Endodermal cell (in vitro differentiated cells): ENCODE measurements around the gene TDRD1. TPM values are rescaled to one million over a fixed set of nuclear protein-coding genes. Genes with fewer than 3 reads are reported as not detected.

Source experiments
- DNase-seq: peaks from one replicate; pipeline ENCODE4 v3.0.0-alpha.2; 2017
- H3K27ac ChIP-seq: 2 replicates; pipeline ENCODE4 v1.5.1; 2013; ENCODE audit warnings: mild to moderate bottlenecking, low read depth, low read length, moderate library complexity
- H3K27me3 ChIP-seq: 2 replicates; pipeline ENCODE4 v1.6.1; 2013; ENCODE audit warnings: mild to moderate bottlenecking, low read length, moderate library complexity; ENCODE audit not compliant: insufficient read depth, control insufficient read depth, poor library complexity, severe bottlenecking
- H3K36me3 ChIP-seq: 2 replicates; pipeline ENCODE4 v1.7.0; 2013; ENCODE audit warnings: mild to moderate bottlenecking, low read length, moderate library complexity; ENCODE audit not compliant: control insufficient read depth, insufficient read depth
- H3K4me1 ChIP-seq: one replicate; pipeline ENCODE4 v1.7.0; 2013; ENCODE audit warnings: low read length; ENCODE audit not compliant: control insufficient read depth, insufficient read depth
- H3K4me3 ChIP-seq: 2 replicates; pipeline ENCODE4 v1.5.1; 2013; ENCODE audit warnings: mild to moderate bottlenecking, low read length, moderate library complexity
- H3K9ac ChIP-seq: 2 replicates; pipeline ENCODE4 v1.6.1; 2013; ENCODE audit warnings: mild to moderate bottlenecking, low read length, moderate library complexity; ENCODE audit not compliant: poor library complexity, severe bottlenecking; ENCODE audit errors: extremely low read depth
- H3K9me3 ChIP-seq: 2 replicates; pipeline ENCODE4 v1.6.1; 2013; ENCODE audit warnings: mild to moderate bottlenecking, low read length, moderate library complexity; ENCODE audit not compliant: control insufficient read depth
- H3K27ac Mint-ChIP-seq: 2 replicates; pipeline ENCODE4 v1.8.0; 2020; ENCODE audit warnings: mixed read lengths
- H3K27me3 Mint-ChIP-seq: 2 replicates; pipeline ENCODE4 v1.8.0; 2021; ENCODE audit warnings: mild to moderate bottlenecking, mixed read lengths; ENCODE audit not compliant: insufficient read depth
- H3K36me3 Mint-ChIP-seq: 2 replicates; pipeline ENCODE4 v1.8.0; 2020; ENCODE audit warnings: low read depth, mixed read lengths
- H3K4me1 Mint-ChIP-seq: 2 replicates; pipeline ENCODE4 v1.8.0; 2020; ENCODE audit warnings: mixed read lengths
- H3K4me3 Mint-ChIP-seq: 2 replicates; pipeline ENCODE4 v1.8.0; 2020; ENCODE audit warnings: mild to moderate bottlenecking, moderate library complexity, mixed read lengths
- H3K9me3 Mint-ChIP-seq: 2 replicates; pipeline ENCODE4 v1.8.0; 2020; ENCODE audit warnings: mild to moderate bottlenecking, mixed read lengths
- WGBS, 2 experiments: methylation state at CpG; one replicate each; pipeline versions ENCODE4 v1.1.5 to v1.1.7; 2013; ENCODE audit warnings: missing lambda C conversion rate in 2 of 2, mixed read lengths in 1 of 2; ENCODE audit not compliant: insufficient coverage in 1 of 2, insufficient read length in 1 of 2; 5-methylcytosine and 5-hydroxymethylcytosine counted together
- total RNA-seq, 2 donors: library from RNA; stranded (reverse); fragmentation: NEBNext Ultra II Directional in 1 of 2; extraction: Animal tissue kit (Norgen Biotek cat#: 25700) in 1 of 2; gene quantifications; 2 replicates in 1 of 2; 3 replicates in 1 of 2; pipeline ENCODE4 v1.2.1, GENCODE V29; 2021
- TF ChIP-seq, protein P1 (sequence below): fragments of 200-600 bp; sonication (generic); conservative IDR thresholded peaks from 2 replicates; pipeline ENCODE4 v1.5.0; 2021; ENCODE audit warnings: antibody characterized with exemption, mild to moderate bottlenecking

TDRD1 gene
- total RNA-seq, 2 donors from 2014 or later: 0.09 to 0.15 TPM

GRCh38 chr10:114166494-114166893 is 12.7 kb upstream of the TDRD1 start:
- no peak overlapping the region for H3K27ac ChIP-seq
- Mint-ChIP-seq H3K27ac (peak overlapping the region; percentile 14), H3K27me3 (no peaks in the 10 kb centered on the region), H3K4me3 (no peak overlapping the region), H3K9me3 (peaks cover 23% of the 10 kb centered on the region), H3K36me3 (peaks cover 64% of the 10 kb centered on the region), H3K4me1 (peaks cover 10% of the 10 kb centered on the region)
- no peaks in the 10 kb centered on the region for H3K4me1 ChIP-seq
- no peak for DNase-seq
- peaks cover 40% of the 10 kb centered on the region for H3K36me3 ChIP-seq
- peaks cover 20% of the 10 kb centered on the region for H3K9me3 ChIP-seq
- 76 to 91% methylated on average over 1 to 3 of the region's 3 CpGs for WGBS, 2 experiments
- H3K4me3 ChIP-seq: no peak overlapping the region
- TF ChIP-seq, protein P1, sequence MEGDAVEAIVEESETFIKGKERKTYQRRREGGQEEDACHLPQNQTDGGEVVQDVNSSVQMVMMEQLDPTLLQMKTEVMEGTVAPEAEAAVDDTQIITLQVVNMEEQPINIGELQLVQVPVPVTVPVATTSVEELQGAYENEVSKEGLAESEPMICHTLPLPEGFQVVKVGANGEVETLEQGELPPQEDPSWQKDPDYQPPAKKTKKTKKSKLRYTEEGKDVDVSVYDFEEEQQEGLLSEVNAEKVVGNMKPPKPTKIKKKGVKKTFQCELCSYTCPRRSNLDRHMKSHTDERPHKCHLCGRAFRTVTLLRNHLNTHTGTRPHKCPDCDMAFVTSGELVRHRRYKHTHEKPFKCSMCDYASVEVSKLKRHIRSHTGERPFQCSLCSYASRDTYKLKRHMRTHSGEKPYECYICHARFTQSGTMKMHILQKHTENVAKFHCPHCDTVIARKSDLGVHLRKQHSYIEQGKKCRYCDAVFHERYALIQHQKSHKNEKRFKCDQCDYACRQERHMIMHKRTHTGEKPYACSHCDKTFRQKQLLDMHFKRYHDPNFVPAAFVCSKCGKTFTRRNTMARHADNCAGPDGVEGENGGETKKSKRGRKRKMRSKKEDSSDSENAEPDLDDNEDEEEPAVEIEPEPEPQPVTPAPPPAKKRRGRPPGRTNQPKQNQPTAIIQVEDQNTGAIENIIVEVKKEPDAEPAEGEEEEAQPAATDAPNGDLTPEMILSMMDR: no peak
- H3K27me3 ChIP-seq: no peaks in the 10 kb centered on the region
- H3K9ac ChIP-seq: no peak overlapping the region

DNA sequence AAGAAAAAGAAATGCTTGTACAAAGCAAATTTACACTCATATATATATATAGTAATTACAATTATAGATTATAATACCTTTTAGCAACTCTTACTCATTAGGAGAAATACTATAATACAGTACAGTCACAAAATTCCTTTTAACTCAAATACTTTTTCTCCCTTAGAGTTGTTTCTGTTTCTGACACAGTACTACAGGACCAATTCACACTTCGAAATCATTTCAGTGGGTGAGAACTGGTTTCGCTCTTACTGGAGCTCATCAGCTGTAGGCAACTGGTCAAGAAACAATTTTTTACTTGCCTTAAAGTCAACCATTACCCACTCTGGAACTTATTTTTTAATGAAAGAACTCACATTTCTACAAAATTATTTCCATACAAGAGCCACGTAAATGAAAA is 11.2 kb upstream of the TDRD1 start:
- H3K4me3 ChIP-seq: no peak overlapping the region
- H3K4me1 Mint-ChIP-seq: peaks cover 23% of the 10 kb centered on the region
- DNase-seq: no peak
- no peaks in the 10 kb centered on the region for H3K4me1 ChIP-seq
- no peaks in the 10 kb centered on the region for H3K27me3 ChIP-seq
- H3K27ac ChIP-seq: no peak overlapping the region
- H3K36me3 Mint-ChIP-seq: peaks cover 55% of the 10 kb centered on the region
- H3K27ac Mint-ChIP-seq: no peak overlapping the region
- H3K4me3 Mint-ChIP-seq: no peak overlapping the region
- H3K27me3 Mint-ChIP-seq: no peaks in the 10 kb centered on the region
- 95 to 100% methylated on average over 2 to 3 of the region's 3 CpGs for WGBS, 2 experiments
- peaks cover 23% of the 10 kb centered on the region for H3K9me3 Mint-ChIP-seq
- peaks cover 20% of the 10 kb centered on the region for H3K9me3 ChIP-seq
- TF ChIP-seq, protein P1: no peak
- H3K9ac ChIP-seq: no peak overlapping the region
- H3K36me3 ChIP-seq: peaks cover 25% of the 10 kb centered on the region

DNA sequence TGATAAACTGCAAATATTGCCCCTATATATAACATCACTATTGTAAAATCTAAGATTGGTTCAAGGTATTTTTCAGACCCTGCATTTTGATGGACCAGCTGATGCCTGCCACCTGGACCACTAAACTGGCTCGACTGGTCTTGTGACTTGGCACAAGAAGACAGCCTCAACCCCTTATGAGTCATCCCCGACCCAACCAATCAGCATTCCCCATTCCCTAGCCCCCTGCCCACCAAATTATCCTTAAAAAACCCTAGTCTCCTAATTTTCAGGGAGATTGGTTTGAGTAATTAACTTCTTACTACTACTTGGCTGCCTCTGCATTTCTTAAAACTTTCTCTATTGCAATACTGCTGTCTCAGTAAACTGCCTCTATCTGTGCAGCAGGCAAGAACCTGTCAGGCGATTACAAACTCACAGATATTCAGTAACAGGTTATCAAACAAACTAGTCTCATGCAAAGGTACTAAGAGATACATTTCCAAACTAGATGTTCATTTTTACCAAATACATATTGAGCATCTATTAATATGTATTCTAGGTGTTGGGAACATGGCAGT is 10.6 kb upstream of the TDRD1 start:
- no peak overlapping the region for H3K4me3 Mint-ChIP-seq
- peaks cover 23% of the 10 kb centered on the region for H3K9me3 Mint-ChIP-seq
- no peaks in the 10 kb centered on the region for H3K27me3 ChIP-seq
- H3K4me1 ChIP-seq: no peaks in the 10 kb centered on the region
- TF ChIP-seq, protein P1: no peak
- no peak overlapping the region for H3K27ac Mint-ChIP-seq
- H3K36me3 Mint-ChIP-seq: peaks cover 53% of the 10 kb centered on the region
- H3K27ac ChIP-seq: no peak overlapping the region
- peaks cover 26% of the 10 kb centered on the region for H3K4me1 Mint-ChIP-seq
- peak overlapping the region; percentile 44 for H3K4me3 ChIP-seq
- no peaks in the 10 kb centered on the region for H3K27me3 Mint-ChIP-seq
- no peak for DNase-seq
- peaks cover 25% of the 10 kb centered on the region for H3K36me3 ChIP-seq
- H3K9me3 ChIP-seq: peaks cover 20% of the 10 kb centered on the region
- WGBS, 2 experiments: 95 to 100% methylated on average over 1 to 3 of the region's 3 CpGs
- no peak overlapping the region for H3K9ac ChIP-seq
